Transverse colon (tissue), 4 donors: Measurements from ENCODE around the gene HDAC4.

ENCODE experiments used
- CTCF ChIP-seq, 5 experiments: fragments of 200-600 bp in 3 of 5; fragments of 450-650 bp in 2 of 5; sonication (generic) in 3 of 5; IDR thresholded peaks; 1 replicate in 2 of 5; 2 replicates in 3 of 5; pipeline ENCODE4 v1.5.1; 2016 to 2017; ENCODE audit warnings: antibody characterized with exemption in 5 of 5, inconsistent platforms in 3 of 5, mild to moderate bottlenecking in 2 of 5, moderate library complexity in 1 of 5
- EP300 ChIP-seq: sonication (generic); formaldehyde crosslinking; IDR thresholded peaks from one replicate; pipeline ENCODE4 v1.6.1; 2017; ENCODE audit warnings: antibody characterized with exemption, low read depth
- POLR2A ChIP-seq: fragments of 450-650 bp; IDR thresholded peaks from one replicate; pipeline ENCODE4 v1.6.1; 2016; ENCODE audit warnings: antibody characterized with exemption, mild to moderate bottlenecking, moderate library complexity
- POLR2AphosphoS5 ChIP-seq, 3 donors: sonication (generic); formaldehyde crosslinking; IDR thresholded peaks; one replicate each; pipeline ENCODE4 v1.6.1; 2016; ENCODE audit warnings: antibody characterized with exemption in 3 of 3

GRCh38 chr2:239109928-239110545, 290.8 kb downstream of the HDAC4 start:
- no peak for TF ChIP-seq CTCF (IDR thresholded peaks at IDR 0.05)
- TF ChIP-seq POLR2A, result no peak
- no peak for TF ChIP-seq POLR2AphosphoS5 (IDR thresholded peaks at IDR 0.05)
- TF ChIP-seq EP300, result no peak
